AG20443 (cell line): ENCODE data around the gene TEC.
"Not testable (repeated sequence)": the region's sequence is repeated elsewhere in the genome, so short reads cannot be mapped to it uniquely, and the experiment has no call there.

Experiments used
- DNase-seq: peaks from one replicate; pipeline ENCODE4 v3.0.0; 2012; ENCODE audit warnings: low spot score, mixed read lengths

Gene TEC

GRCh38 chr4:48242511-48243195, 27.0 kb downstream of the TEC start:
- no peak for DNase-seq

- DNase-seq = no peak
These were observed 27.9 kb downstream of the TEC start for GRCh38 chr4:48241731-48242130.

GRCh38 chr4:48237996-48238645, 31.5 kb downstream of the TEC start:
- no peak for DNase-seq

- DNase-seq = no peak
These were observed 34.6 kb downstream of the TEC start for GRCh38 chr4:48235050-48235449.

- no peak for DNase-seq
These were observed 35.1 kb downstream of the TEC start for GRCh38 chr4:48234575-48234974.

- no peak for DNase-seq
These were observed 40.7 kb downstream of the TEC start for GRCh38 chr4:48228949-48229348.

- no peak for DNase-seq
These were observed 42.0 kb downstream of the TEC start for GRCh38 chr4:48227662-48228061.

GRCh38 chr4:48226199-48226598, 43.4 kb downstream of the TEC start:
- DNase-seq = no peak

GRCh38 chr4:48225368-48226141, 44.1 kb downstream of the TEC start:
- DNase-seq = no peak

GRCh38 chr4:48224606-48225005, 45.0 kb downstream of the TEC start:
- DNase-seq = no peak

GRCh38 chr4:48223633-48224295, 45.9 kb downstream of the TEC start:
- no peak for DNase-seq

GRCh38 chr4:48222491-48222890, 47.1 kb downstream of the TEC start:
- DNase-seq = no peak

GRCh38 chr4:48219430-48219829, 50.2 kb downstream of the TEC start:
- not testable (repeated sequence) for DNase-seq

GRCh38 chr4:48216563-48216962, 53.1 kb downstream of the TEC start:
- DNase-seq = no peak

GRCh38 chr4:48215977-48216376, 53.7 kb downstream of the TEC start:
- DNase-seq = no peak

- no peak for DNase-seq
These were observed 57.5 kb downstream of the TEC start for GRCh38 chr4:48212165-48212564.

GRCh38 chr4:48210966-48211328, 58.7 kb downstream of the TEC start:
- no peak for DNase-seq

GRCh38 chr4:48205626-48206025, 64.0 kb downstream of the TEC start:
- DNase-seq = no peak

- no peak for DNase-seq
These were observed 64.5 kb downstream of the TEC start for GRCh38 chr4:48205107-48205506.

- DNase-seq = no peak
These were observed 65.8 kb downstream of the TEC start for GRCh38 chr4:48203819-48204218.

GRCh38 chr4:48197643-48198237, 71.9 kb downstream of the TEC start:
- DNase-seq = no peak

- no peak for DNase-seq
These were observed 72.7 kb downstream of the TEC start for GRCh38 chr4:48196758-48197504.
